ENCODE data around the gene MARCHF2.

DNA sequence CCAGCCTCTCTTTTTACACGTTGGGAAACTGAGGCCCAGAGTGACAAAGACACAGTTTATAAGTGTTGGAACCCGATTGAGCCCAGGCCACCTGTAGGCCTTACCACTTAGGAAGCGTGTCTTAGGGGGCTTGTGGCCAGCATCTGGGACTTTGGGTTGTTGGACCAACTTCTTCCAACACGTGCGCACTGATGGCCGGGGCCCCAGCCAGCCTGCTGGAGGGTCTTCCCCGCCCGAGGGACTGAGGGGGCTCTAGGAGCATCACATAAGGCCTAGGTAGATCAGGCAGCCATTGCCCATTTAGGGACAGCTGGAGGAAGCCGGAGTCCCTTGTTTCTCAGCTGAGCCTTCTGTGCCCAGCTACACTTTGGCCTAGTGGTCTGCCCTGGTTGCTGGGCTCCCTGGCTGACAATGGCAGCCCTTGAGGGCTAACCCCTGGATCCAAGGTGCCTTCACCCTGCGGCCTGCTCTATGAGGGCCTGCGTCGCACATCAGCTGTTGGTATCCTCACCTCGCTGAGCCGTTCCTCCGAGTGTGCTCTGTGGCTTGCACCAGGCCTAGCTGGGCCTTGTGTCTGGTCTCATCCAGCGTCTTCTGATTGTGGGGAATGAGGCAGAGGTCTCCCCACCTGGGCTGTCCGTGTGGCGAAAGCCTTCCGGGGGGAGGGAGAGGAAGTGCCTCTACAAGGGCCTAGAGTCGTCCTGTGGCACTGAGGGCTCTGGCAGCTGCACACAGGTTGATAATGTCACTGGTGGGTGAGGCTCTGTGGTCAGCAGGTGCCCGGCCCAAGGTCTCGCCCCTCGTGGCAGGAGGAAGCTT lies 21.7 kb upstream of the MARCHF2 start:
- TF ChIP-seq, protein P1, sequence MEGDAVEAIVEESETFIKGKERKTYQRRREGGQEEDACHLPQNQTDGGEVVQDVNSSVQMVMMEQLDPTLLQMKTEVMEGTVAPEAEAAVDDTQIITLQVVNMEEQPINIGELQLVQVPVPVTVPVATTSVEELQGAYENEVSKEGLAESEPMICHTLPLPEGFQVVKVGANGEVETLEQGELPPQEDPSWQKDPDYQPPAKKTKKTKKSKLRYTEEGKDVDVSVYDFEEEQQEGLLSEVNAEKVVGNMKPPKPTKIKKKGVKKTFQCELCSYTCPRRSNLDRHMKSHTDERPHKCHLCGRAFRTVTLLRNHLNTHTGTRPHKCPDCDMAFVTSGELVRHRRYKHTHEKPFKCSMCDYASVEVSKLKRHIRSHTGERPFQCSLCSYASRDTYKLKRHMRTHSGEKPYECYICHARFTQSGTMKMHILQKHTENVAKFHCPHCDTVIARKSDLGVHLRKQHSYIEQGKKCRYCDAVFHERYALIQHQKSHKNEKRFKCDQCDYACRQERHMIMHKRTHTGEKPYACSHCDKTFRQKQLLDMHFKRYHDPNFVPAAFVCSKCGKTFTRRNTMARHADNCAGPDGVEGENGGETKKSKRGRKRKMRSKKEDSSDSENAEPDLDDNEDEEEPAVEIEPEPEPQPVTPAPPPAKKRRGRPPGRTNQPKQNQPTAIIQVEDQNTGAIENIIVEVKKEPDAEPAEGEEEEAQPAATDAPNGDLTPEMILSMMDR (IDR thresholded peaks at IDR 0.05 in 2 of 3, conservative IDR thresholded peaks at IDR 0.05 in 1 of 3; ENCODE audit: insufficient read depth in 2 of 3, low read depth in 1 of 3, low read length in 3 of 3): no peak
- TF ChIP-seq RAD21 (CRISPR knock-in tag; conservative IDR thresholded peaks at IDR 0.05 in 1 of 2, IDR thresholded peaks at IDR 0.05 in 1 of 2): no peak
- no peak for TF ChIP-seq RCOR1 (IDR thresholded peaks at IDR 0.05; ENCODE audit: borderline replicate concordance in 1 of 2, low read depth in 2 of 2, low read length in 2 of 2)
- no peak for TF ChIP-seq TBP (optimal IDR thresholded peaks at IDR 0.05; ENCODE audit: low read depth, low read length)
- TF ChIP-seq ZNF668 (CRISPR knock-in tag; IDR thresholded peaks at IDR 0.05): no peak
- TF ChIP-seq SP2 (IDR thresholded peaks at IDR 0.05; ENCODE audit: extremely low read depth, low read depth, low read length, poor library complexity, severe bottlenecking): no peak
- TF ChIP-seq POLR2A (conservative IDR thresholded peaks at IDR 0.05): no peak
- TF ChIP-seq MLLT1 (IDR thresholded peaks at IDR 0.05): no peak
- no peak for TF ChIP-seq ZNF217 (CRISPR knock-in tag; IDR thresholded peaks at IDR 0.05)
- no peak for TF ChIP-seq TRIM25 (IDR thresholded peaks at IDR 0.05; ENCODE audit: borderline replicate concordance)
- TF ChIP-seq ATF2 (CRISPR knock-in tag; IDR thresholded peaks at IDR 0.05): no peak
- TF ChIP-seq CBFB (CRISPR knock-in tag; IDR thresholded peaks at IDR 0.05): no peak
- TF ChIP-seq, protein P2, sequence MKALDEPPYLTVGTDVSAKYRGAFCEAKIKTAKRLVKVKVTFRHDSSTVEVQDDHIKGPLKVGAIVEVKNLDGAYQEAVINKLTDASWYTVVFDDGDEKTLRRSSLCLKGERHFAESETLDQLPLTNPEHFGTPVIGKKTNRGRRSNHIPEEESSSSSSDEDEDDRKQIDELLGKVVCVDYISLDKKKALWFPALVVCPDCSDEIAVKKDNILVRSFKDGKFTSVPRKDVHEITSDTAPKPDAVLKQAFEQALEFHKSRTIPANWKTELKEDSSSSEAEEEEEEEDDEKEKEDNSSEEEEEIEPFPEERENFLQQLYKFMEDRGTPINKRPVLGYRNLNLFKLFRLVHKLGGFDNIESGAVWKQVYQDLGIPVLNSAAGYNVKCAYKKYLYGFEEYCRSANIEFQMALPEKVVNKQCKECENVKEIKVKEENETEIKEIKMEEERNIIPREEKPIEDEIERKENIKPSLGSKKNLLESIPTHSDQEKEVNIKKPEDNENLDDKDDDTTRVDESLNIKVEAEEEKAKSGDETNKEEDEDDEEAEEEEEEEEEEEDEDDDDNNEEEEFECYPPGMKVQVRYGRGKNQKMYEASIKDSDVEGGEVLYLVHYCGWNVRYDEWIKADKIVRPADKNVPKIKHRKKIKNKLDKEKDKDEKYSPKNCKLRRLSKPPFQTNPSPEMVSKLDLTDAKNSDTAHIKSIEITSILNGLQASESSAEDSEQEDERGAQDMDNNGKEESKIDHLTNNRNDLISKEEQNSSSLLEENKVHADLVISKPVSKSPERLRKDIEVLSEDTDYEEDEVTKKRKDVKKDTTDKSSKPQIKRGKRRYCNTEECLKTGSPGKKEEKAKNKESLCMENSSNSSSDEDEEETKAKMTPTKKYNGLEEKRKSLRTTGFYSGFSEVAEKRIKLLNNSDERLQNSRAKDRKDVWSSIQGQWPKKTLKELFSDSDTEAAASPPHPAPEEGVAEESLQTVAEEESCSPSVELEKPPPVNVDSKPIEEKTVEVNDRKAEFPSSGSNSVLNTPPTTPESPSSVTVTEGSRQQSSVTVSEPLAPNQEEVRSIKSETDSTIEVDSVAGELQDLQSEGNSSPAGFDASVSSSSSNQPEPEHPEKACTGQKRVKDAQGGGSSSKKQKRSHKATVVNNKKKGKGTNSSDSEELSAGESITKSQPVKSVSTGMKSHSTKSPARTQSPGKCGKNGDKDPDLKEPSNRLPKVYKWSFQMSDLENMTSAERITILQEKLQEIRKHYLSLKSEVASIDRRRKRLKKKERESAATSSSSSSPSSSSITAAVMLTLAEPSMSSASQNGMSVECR (CRISPR knock-in tag; IDR thresholded peaks at IDR 0.05): no peak
- TF ChIP-seq SLC30A9 (CRISPR knock-in tag; IDR thresholded peaks at IDR 0.05): no peak
